ENCODE results near the gene EXOC3L1.

The EXOC3L1 gene

DNA sequence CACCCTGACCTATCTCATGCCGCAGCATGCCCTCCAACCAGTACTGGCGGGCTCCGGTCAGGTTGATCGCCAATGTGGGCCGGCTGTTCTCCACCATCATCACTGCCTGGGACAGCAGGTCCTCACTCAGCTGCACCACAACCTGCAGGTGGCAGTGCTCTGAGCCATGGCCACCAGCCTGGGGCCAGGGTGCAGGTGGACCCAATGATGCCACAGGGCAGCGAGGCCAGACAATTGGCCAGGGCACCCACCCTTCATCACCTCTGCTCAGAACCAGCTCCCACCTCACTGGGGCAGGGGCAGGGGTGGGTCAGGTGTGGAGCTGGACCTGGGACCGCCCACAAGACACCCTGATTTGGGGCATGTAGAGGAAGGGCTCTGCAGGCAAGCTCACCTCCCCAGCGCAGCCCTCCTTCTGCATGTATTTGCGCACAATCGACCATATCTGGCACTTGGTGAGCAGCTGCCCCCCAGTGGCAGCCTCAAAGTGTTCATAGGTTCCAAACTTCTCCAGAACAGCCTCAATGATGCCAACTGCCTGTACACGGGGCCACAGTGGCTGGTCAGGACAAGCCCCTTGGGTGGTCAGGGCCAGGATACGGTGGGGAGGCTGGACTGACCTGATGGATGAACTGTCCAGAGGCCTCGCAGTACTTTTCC, 10.4 kb downstream of the EXOC3L1 start:
- H3K36me3 ChIP-seq (ENCODE audit: control insufficient read depth in 2 of 2, insufficient read depth in 1 of 2, low read length in 2 of 2): peaks cover 0 to 41% of the 10 kb centered on the region in 2 experiments; a peak in 1 of 3 replicates
- POLR2A ChIA-PET: interaction anchor here (0.5 kb wide), 1 partner anchor 67 kb away, joined by 3 read pairs; no protein-coding TSS in a partner anchor

DNA sequence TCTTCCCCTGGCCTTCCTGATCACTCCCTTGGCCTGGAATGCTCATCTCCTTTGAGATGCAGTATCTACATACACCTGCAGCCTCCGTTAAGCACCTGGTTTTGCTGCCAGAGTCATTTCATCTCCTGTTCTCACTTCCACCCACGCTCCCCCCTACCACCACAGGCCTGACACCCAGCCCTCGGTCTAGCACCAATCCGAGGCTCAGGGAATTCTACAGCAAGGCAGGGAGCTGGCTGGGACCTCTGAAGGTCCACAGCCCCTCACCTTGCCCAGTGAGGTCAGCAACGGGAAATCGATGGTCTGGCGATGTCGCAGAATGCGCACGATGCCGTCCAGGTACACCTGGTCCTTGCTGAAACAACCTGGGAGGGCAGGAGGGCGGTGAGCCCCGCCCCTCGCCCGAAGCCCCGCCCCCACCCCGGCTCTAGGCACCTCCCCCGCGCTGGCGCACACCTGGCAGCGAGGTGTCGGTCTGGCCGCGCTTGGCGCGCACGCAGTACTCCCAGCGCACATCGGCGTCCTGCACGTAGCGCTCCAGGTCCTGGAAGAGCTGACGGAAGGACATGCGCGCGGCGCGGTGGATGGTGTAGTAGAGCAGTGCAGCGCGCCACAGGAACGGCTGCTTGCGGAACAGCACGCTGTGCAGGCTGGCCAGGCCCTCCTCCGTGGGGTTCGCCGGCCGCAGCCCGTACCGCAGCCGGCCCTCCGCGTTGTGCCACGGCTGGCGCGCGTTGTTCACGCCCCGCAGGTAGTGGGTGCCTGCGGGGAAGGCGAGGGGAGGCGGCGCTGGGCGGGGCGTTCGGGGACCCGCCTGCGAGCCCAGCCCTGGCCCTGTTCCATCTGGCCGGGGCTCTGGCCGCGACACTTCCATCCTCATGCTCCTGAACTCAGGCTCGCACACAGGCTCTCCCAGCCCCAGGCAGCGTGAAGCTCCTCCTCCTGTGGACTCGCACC, 11.9 kb downstream of the EXOC3L1 start:
- peak overlapping the region; percentile 31 for H3K4me3 ChIP-seq (ENCODE audit: low read depth, low read length)
- ChIA-PET POLR2A (interaction anchor here (0.6 to 1.0 kb wide), 5 partner anchors 21 to 736 kb away, joined by 3 to 10 read pairs (median 5); partner anchors contain the start of gene CBFB), CTCF (interaction anchor here (0.6 to 1.3 kb wide), 4 partner anchors 9 to 217 kb away, joined by 3 read pairs; partner anchors contain the start of gene CES3)
- peak overlapping the region; percentile 37; the same call in 1 of the 2 replicates for H3K27ac ChIP-seq (ENCODE audit: extremely low read depth, low read depth, low read length)
- H3K36me3 ChIP-seq (ENCODE audit: control insufficient read depth in 2 of 2, insufficient read depth in 1 of 2, low read length in 2 of 2): peaks cover 0 to 41% of the 10 kb centered on the region in 2 experiments; a peak in 1 of 3 replicates
- peaks cover 15% of the 10 kb centered on the region for H3K4me1 ChIP-seq (ENCODE audit: control insufficient read depth, insufficient read depth, low read length)
- no peaks in the 10 kb centered on the region for H3K9me3 ChIP-seq (ENCODE audit: control insufficient read depth, insufficient read depth, low read depth, low read length)
- TF ChIP-seq ZNF214 (tag by site-specific recombination; IDR thresholded peaks at IDR 0.05; ENCODE audit: borderline replicate concordance) (no peak), KLF1 (tag by site-specific recombination; IDR thresholded peaks at IDR 0.05) (peak; percentile 82), ZNF223 (tag by site-specific recombination; IDR thresholded peaks at IDR 0.05) (no peak), SP2 (tag by site-specific recombination; IDR thresholded peaks at IDR 0.05) (peak; percentile 63), HOXA7 (CRISPR knock-in tag; IDR thresholded peaks at IDR 0.05; ENCODE audit: borderline replicate concordance) (no peak), ZNF548 (tag by site-specific recombination; IDR thresholded peaks at IDR 0.05) (no peak), ZNF292 (tag by site-specific recombination; IDR thresholded peaks at IDR 0.05; ENCODE audit: borderline replicate concordance, low read depth) (no peak), ZNF610 (tag by site-specific recombination; IDR thresholded peaks at IDR 0.05; ENCODE audit: borderline replicate concordance) (no peak), ZNF366 (tag by site-specific recombination; conservative IDR thresholded peaks at IDR 0.05) (no peak), ZIC2 (tag by site-specific recombination; IDR thresholded peaks at IDR 0.05) (peak; percentile 94)
- TF ChIP-seq, protein P1, sequence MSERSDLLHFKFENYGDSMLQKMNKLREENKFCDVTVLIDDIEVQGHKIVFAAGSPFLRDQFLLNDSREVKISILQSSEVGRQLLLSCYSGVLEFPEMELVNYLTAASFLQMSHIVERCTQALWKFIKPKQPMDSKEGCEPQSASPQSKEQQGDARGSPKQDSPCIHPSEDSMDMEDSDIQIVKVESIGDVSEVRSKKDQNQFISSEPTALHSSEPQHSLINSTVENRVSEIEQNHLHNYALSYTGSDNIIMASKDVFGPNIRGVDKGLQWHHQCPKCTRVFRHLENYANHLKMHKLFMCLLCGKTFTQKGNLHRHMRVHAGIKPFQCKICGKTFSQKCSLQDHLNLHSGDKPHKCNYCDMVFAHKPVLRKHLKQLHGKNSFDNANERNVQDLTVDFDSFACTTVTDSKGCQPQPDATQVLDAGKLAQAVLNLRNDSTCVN (tag by site-specific recombination; optimal IDR thresholded peaks at IDR 0.05): peak; percentile 90

More for the DNA sequence above, 10.4 kb downstream of the EXOC3L1 start:
- H3K9me3 ChIP-seq (ENCODE audit: control insufficient read depth, insufficient read depth, low read depth, low read length): no peaks in the 10 kb centered on the region
- no peak overlapping the region for H3K4me3 ChIP-seq (ENCODE audit: low read depth, low read length)
- TF ChIP-seq ZNF530 (tag by site-specific recombination; IDR thresholded peaks at IDR 0.05; ENCODE audit: low read depth) (no peak), CTCF (tag by site-specific recombination; IDR thresholded peaks at IDR 0.05) (peak; percentile 48), OSR2 (tag by site-specific recombination; IDR thresholded peaks at IDR 0.05) (no peak), ZNF514 (tag by site-specific recombination; IDR thresholded peaks at IDR 0.05) (no peak), ZNF157 (tag by site-specific recombination; IDR thresholded peaks at IDR 0.05) (no peak), ZNF341 (tag by site-specific recombination; IDR thresholded peaks at IDR 0.05; ENCODE audit: low read depth) (peak; percentile 33; the same call in 1 of the 2 replicates), MEIS1 (CRISPR knock-in tag; IDR thresholded peaks at IDR 0.05; ENCODE audit: borderline replicate concordance) (no peak), ZNF19 (tag by site-specific recombination; IDR thresholded peaks at IDR 0.05; ENCODE audit: low read depth) (no peak), SCRT2 (tag by site-specific recombination; IDR thresholded peaks at IDR 0.05) (no peak), ZNF449 (tag by site-specific recombination; IDR thresholded peaks at IDR 0.05) (no peak), HIC1 (tag by site-specific recombination; IDR thresholded peaks at IDR 0.05) (0 out of 2 replicates have a peak, but pooled peaks have one; percentile 14)
- no peak overlapping the region for H3K27ac ChIP-seq (ENCODE audit: extremely low read depth, low read depth, low read length)
- CTCF ChIA-PET: interaction anchor here (0.8 to 1.3 kb wide), 2 partner anchors 24 to 48 kb away, joined by 3 read pairs; no protein-coding TSS in a partner anchor
- H3K4me1 ChIP-seq (ENCODE audit: control insufficient read depth, insufficient read depth, low read length): peaks cover 10% of the 10 kb centered on the region

All from HEK293 (cell line).